Heart left ventricle (tissue), 16 donors: ENCODE results near the gene TTC19. TPM values are rescaled to one million over a fixed set of nuclear protein-coding genes. Genes with fewer than 3 reads are reported as not detected.
A peak's percentile ranks its signal among the peaks of the same experiment; 100 is the strongest.

ENCODE experiments used
- ATAC-seq, 4 donors: fragments of 200-7000 bp; cut with Tn5 transposase; one replicate each; pipeline ENCODE4 v1.9.1; 2020 to 2022; ENCODE audit warnings: moderate library complexity in 4 of 4, mild to moderate bottlenecking in 3 of 4, moderate number of reproducible peaks in 1 of 4
- DNase-seq, 5 donors: peaks; one replicate each; pipeline ENCODE4 v3.0.0-alpha.2; 2020
- H3K27ac ChIP-seq, 12 donors: fragments of 200-600 bp; sonication (generic) in 4 of 12; one replicate each; pipeline versions ENCODE4 v1.5.0 to v1.8.0; 2016 to 2022; ENCODE audit warnings: mild to moderate bottlenecking in 2 of 12
- H3K27me3 ChIP-seq, 9 donors: fragments of 200-600 bp; sonication (generic) in 2 of 9; one replicate each; pipeline versions ENCODE4 v1.5.1 to v1.8.0; 2016 to 2022; ENCODE audit warnings: mild to moderate bottlenecking in 3 of 9
- H3K36me3 ChIP-seq, 9 donors: fragments of 200-600 bp; sonication (generic) in 2 of 9; one replicate each; pipeline versions ENCODE4 v1.5.0 to v1.8.0; 2018 to 2022; ENCODE audit warnings: mild to moderate bottlenecking in 2 of 9
- H3K4me1 ChIP-seq, 12 donors: fragments of 200-600 bp; sonication (generic) in 4 of 12; one replicate each; pipeline versions ENCODE4 v1.5.0 to v1.8.0; 2016 to 2022; ENCODE audit warnings: mild to moderate bottlenecking in 3 of 12
- H3K4me3 ChIP-seq, 12 donors: fragments of 200-600 bp; sonication (generic) in 4 of 12; one replicate each; pipeline versions ENCODE4 v1.5.0 to v1.8.0; 2017 to 2022; ENCODE audit warnings: mild to moderate bottlenecking in 9 of 12, moderate library complexity in 4 of 12
- H3K9me3 ChIP-seq, 12 donors: fragments of 200-600 bp; sonication (generic) in 4 of 12; one replicate each; pipeline versions ENCODE4 v1.5.0 to v1.8.0; 2016 to 2022; ENCODE audit warnings: mild to moderate bottlenecking in 1 of 12
- POLR2A ChIP-seq, 2 donors: fragments of 450-650 bp; IDR thresholded peaks; one replicate each; pipeline ENCODE4 v1.6.1; 2017; ENCODE audit warnings: antibody characterized with exemption in 2 of 2, mild to moderate bottlenecking in 2 of 2, moderate library complexity in 2 of 2
- WGBS, 4 donors: extraction: QIAGEN DNeasy Blood & Tissue Kit in 2 of 4; methylation state at CpG; one replicate each; pipeline versions ENCODE4 v1.1.5 to v1.1.7; 2013 to 2018; 5-methylcytosine and 5-hydroxymethylcytosine counted together
- intact Hi-C, 10 donors: fragments of 100-400 bp; cut with DNase I; formaldehyde crosslinking; loops; one replicate each; pipeline versions ENCODE4 v1.11.1 to v1.14.2; 2022
- polyA plus RNA-seq, 2 donors: library from polyadenylated mRNA; stranded (reverse); fragments of 200-250 nt; gene quantifications; one replicate each; pipeline ENCODE4 v1.2.3, GENCODE V29; 2013
- total RNA-seq, 9 donors: library from RNA; depleted of rRNA in 2 of 9; stranded (reverse); fragments of >200 nt in 2 of 9; fragmentation: NEBNext Ultra II Directional in 3 of 9; extraction: Animal tissue kit (Norgen Biotek cat#: 25700) in 3 of 9; gene quantifications; one replicate each; pipeline versions ENCODE4 v1.1.0 to v1.2.4, GENCODE V29; 2016 to 2023
- TF ChIP-seq, protein P1 (sequence below), 12 donors: fragments of 200-600 bp; sonication (generic) in 4 of 12; IDR thresholded peaks; one replicate each; pipeline versions ENCODE4 v1.5.0 to v1.8.0; 2018 to 2022; ENCODE audit warnings: antibody characterized with exemption in 12 of 12, mild to moderate bottlenecking in 5 of 12
- donor health status: ischemic (EF 13 %, LVEDD 7.1; RV severe dilation, severe dysfunction).
- donor health status: healthy with polysubstance abuse.
- donor health status: DM: no; HTN: yes; CAD: no.
- donor health status: DM: no; HTN: no; CAD: no.
- donor health status: ischemic (EF 25% LVEDD 6.9; RV normal size, moderate dysfunction).
- donor health status: ischemic (EF 25% LVEDD 5.7; RV mildly dilated, moderate dysfunction).
- donor health status: healthy.
- donor health status: DM: yes; HTN: yes; CAD: no.
- donor health status: ischemic (EF 35%, LVEDD 5.7; RV mildly dilated, moderate dysfunction).
- donor health status: nonischemic (EF 11% LVEDD 7.7; RV severe dilation, severe dysfunction).
- donor health status: DM: yes; HTN: yes; CAD: no.
- donor health status: PGD.
- donor health status: ischemic (EF 29% LVEDD 5.4; RV normal size, mild dysfunction).
- donor health status: nonischemic (EF 23%, LVEDD 6.1; RV moderate dilation, normal function).

The TTC19 gene
- total and polyA plus RNA-seq, 11 donors: 10.3 to 47.0 (median 28.6) TPM

DNA sequence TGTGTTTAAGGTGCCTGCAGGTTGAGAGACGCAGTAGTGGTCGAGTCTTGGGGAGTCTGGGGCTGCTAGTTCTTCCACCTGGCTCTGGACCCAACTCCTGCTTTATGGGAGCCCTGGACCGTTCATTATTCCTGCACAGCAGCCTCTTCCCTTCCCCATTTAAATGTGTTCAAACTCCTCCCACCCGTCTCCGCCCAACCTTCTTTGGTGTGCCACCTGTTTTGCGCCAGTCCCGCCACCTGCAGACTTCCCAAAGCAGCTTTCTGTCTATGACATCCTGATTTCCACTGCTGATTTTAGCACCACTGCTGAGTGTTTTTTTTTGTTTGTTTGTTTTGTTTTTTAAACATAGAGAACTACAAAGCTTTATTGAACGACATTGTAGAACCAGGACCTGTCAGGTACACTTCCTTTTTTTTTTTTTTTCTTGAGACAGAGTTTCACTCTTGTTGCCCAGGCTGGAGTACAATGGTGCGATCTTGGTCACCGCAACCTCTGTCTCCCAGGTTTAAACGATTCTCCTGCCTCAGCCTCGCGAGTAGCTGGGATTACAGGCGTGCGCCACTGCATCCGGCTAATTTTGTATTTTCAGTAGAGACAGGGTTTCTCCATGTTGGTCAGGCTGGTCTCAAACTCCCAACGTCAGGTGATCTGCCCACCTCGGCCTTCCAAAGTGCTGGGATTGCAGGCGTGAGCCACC, 41.9 kb upstream of the TTC19 start:
- ATAC-seq: no peak
- no peaks in the 10 kb centered on the region for H3K9me3 ChIP-seq
- 91 to 95% (median 94%) methylated on average over 18 of the region's 19 CpGs for WGBS, 4 donors
- no peak for DNase-seq
- H3K4me1 ChIP-seq: peaks cover 0 to 37% (median 0%) of the 10 kb centered on the region in 12 donors
- H3K27ac ChIP-seq: no peak overlapping the region
- no peaks in the 10 kb centered on the region for H3K27me3 ChIP-seq
- H3K36me3 ChIP-seq: no peaks in the 10 kb centered on the region
- TF ChIP-seq POLR2A (IDR thresholded peaks at IDR 0.05): no peak
- TF ChIP-seq, protein P1, sequence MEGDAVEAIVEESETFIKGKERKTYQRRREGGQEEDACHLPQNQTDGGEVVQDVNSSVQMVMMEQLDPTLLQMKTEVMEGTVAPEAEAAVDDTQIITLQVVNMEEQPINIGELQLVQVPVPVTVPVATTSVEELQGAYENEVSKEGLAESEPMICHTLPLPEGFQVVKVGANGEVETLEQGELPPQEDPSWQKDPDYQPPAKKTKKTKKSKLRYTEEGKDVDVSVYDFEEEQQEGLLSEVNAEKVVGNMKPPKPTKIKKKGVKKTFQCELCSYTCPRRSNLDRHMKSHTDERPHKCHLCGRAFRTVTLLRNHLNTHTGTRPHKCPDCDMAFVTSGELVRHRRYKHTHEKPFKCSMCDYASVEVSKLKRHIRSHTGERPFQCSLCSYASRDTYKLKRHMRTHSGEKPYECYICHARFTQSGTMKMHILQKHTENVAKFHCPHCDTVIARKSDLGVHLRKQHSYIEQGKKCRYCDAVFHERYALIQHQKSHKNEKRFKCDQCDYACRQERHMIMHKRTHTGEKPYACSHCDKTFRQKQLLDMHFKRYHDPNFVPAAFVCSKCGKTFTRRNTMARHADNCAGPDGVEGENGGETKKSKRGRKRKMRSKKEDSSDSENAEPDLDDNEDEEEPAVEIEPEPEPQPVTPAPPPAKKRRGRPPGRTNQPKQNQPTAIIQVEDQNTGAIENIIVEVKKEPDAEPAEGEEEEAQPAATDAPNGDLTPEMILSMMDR (IDR thresholded peaks at IDR 0.05): no peak
- intact Hi-C loops: no loop called here
- H3K4me3 ChIP-seq: no peak overlapping the region

DNA sequence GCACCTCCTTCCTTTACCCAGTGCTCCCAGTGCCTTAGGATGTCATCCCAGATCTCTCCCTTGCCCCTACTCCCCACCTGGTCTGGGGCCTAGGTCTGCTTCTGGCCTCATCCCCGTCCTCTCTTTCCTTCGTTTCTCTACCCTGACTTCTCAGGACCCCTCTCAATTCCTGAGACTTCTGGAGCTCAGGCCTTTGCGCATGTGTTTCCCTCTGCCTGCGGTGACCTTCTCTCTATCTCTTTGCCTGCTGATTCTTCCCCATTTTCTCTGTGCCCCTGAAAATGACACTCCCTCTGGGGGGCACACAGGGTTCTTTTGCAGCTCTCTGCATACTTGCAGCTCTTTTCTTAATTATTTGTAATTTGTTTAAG, 41.2 kb upstream of the TTC19 start:
- ATAC-seq: no peak
- H3K27me3 ChIP-seq: no peaks in the 10 kb centered on the region
- H3K9me3 ChIP-seq: no peaks in the 10 kb centered on the region
- H3K27ac ChIP-seq: peak overlapping the region in 2 of 12 donors; percentile 9 to 59
- TF ChIP-seq, protein P1 (IDR thresholded peaks at IDR 0.05): no peak
- no peak for TF ChIP-seq POLR2A (IDR thresholded peaks at IDR 0.05)
- 80 to 84% (median 82%) methylated on average over 4 of the region's 4 CpGs for WGBS, 4 donors
- H3K36me3 ChIP-seq: no peaks in the 10 kb centered on the region
- H3K4me1 ChIP-seq: peaks cover 0 to 37% (median 0%) of the 10 kb centered on the region in 12 donors
- no peak overlapping the region for H3K4me3 ChIP-seq
- intact Hi-C loops: no loop called here
- DNase-seq: no peak

DNA sequence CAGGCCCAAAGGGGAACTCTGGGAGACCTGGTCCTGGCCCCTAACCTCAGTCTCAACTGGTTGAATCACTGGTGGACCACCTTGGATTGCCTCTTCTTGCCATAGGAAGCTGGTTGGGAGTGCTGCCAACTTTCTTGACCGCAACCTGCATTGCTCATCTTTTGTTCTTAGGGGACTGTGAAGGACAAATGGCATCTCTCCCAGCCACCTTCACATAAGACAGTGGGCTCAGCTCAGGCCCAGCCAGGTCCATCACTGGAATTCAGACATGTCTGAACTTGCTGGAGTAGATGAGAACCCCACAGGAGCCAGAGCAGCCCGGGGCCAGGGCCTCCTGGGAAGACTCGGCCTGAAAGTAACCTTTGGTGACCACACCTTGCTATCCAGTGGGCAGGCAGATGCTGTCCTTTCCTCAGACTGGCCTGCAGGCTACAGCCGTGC, 35.9 kb upstream of the TTC19 start:
- peaks cover 0 to 39% (median 0%) of the 10 kb centered on the region in 12 donors for H3K4me1 ChIP-seq
- no peak for DNase-seq
- ATAC-seq: no peak
- H3K27ac ChIP-seq: no peak overlapping the region
- H3K9me3 ChIP-seq: no peaks in the 10 kb centered on the region
- WGBS, 4 donors: 77 to 88% (median 82%) methylated on average over 3 to 4 of the region's 4 CpGs
- H3K4me3 ChIP-seq: no peak overlapping the region
- TF ChIP-seq POLR2A (IDR thresholded peaks at IDR 0.05): no peak
- TF ChIP-seq, protein P1 (IDR thresholded peaks at IDR 0.05): no peak
- intact Hi-C loops: no loop called here
- no peaks in the 10 kb centered on the region for H3K36me3 ChIP-seq
- no peaks in the 10 kb centered on the region for H3K27me3 ChIP-seq

DNA sequence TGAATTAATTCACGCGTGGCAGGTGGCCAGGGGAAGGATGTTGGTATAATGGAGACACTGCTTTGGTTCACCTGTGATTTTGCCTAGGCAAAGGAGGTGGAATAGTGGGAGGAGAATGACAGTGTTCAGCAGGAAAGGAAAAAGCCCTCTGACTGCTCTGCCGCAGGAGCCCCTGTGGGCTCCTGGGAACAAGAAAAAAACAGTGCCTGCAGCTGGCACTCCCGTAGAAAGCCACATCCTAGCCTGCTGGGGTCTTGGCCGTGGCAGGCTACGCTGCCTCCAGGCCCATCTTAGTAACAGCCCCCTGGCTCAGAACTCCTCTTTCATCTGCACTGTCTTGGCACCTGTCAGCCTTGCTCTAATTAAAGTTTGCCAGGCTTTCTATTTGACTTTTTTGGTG, 34.1 kb upstream of the TTC19 start:
- Histone ChIP-seq H3K27me3 (no peaks in the 10 kb centered on the region), H3K27ac (peak overlapping the region in 5 of 12 donors; percentile 0 to 76 (median 46)), H3K9me3 (no peaks in the 10 kb centered on the region), H3K4me1 (peaks cover 0 to 26% (median 0%) of the 10 kb centered on the region in 12 donors), H3K4me3 (no peak overlapping the region), H3K36me3 (no peaks in the 10 kb centered on the region)
- intact Hi-C loops: no loop called here
- no peak for TF ChIP-seq POLR2A (IDR thresholded peaks at IDR 0.05)
- TF ChIP-seq, protein P1 (IDR thresholded peaks at IDR 0.05): no peak
- 70 to 77% (median 75%) methylated on average over 6 of the region's 6 CpGs for WGBS, 4 donors
- ATAC-seq (no peak), DNase-seq (no peak)
